ENCODE measurements around the gene EIF3A. TPM values are rescaled to one million over a fixed set of nuclear protein-coding genes. Genes with fewer than 3 reads are reported as not detected.

The EIF3A gene
- polyA plus RNA-seq, 1 donor = 147 TPM

GRCh38 chr10:119079599-119080520 is 757 bp downstream of the EIF3A start:
- peaks cover 7% of the 10 kb centered on the region for H3K4me1 ChIP-seq (ENCODE audit: control insufficient read depth, insufficient read depth, low read length)
- WGBS (ENCODE audit: insufficient coverage, low lambda C conversion rate) = no CpG with 5 or more reads among the region's 48 CpGs
- peak overlapping the region; percentile 96 for H3K4me3 ChIP-seq (ENCODE audit: low read length)
- no peaks in the 10 kb centered on the region for H3K27me3 ChIP-seq (ENCODE audit: control insufficient read depth, insufficient read depth, low read length)
- DNase-seq = peak; percentile 73 to 84
- H3K9me3 ChIP-seq (ENCODE audit: control insufficient read depth, low read depth, low read length) = no peaks in the 10 kb centered on the region
- peaks cover 4% of the 10 kb centered on the region for H3K36me3 ChIP-seq (ENCODE audit: control insufficient read depth, insufficient read depth, low read length)
- peak overlapping the region; percentile 94 for H3K27ac ChIP-seq (ENCODE audit: low read length)

DNA sequence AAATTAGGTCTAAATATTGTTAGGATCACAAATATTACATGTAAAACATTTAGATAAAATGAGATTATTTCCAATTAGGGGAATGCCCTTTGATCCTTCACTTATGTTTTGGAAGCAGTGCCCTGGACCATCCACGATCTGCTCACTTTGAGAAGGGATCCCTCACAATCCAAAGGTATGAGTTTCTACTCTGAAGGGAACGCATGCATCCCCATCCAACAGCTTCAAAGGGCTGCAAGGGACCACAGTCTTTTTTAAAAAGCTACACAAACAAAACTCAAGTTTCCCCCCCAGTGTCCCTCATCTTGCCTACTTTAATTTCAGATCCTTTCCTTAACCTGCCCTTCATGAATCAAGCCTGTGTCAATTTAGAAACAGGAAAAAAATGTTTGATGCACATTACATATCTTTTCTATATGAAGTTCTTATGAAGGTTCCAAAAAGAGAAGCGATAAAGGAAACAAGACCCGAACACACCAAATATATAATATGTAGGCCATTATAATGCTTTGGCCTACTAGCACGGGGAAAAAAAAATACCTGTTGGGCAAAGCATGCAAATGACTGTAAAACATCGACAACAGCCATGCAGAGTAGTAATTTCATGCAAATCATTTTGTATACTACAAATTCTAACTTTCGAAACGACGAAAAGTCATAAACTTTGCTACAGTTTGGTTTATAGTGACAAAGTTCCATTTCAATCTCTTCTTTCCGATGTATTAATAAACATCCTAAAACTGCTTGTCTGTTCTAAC is 2.0 kb downstream of the EIF3A start:
- WGBS (ENCODE audit: insufficient coverage, low lambda C conversion rate) = 17% methylated on average over 3 of the region's 10 CpGs
- DNase-seq = peak in 1 of 2 donors; percentile 14
- no peaks in the 10 kb centered on the region for H3K27me3 ChIP-seq (ENCODE audit: control insufficient read depth, insufficient read depth, low read length)
- peaks cover 7% of the 10 kb centered on the region for H3K4me1 ChIP-seq (ENCODE audit: control insufficient read depth, insufficient read depth, low read length)
- peak overlapping the region; percentile 96 for H3K4me3 ChIP-seq (ENCODE audit: low read length)
- H3K36me3 ChIP-seq (ENCODE audit: control insufficient read depth, insufficient read depth, low read length) = peaks cover 5% of the 10 kb centered on the region
- peak overlapping the region; percentile 94 for H3K27ac ChIP-seq (ENCODE audit: low read length)
- no peaks in the 10 kb centered on the region for H3K9me3 ChIP-seq (ENCODE audit: control insufficient read depth, low read depth, low read length)

DNA sequence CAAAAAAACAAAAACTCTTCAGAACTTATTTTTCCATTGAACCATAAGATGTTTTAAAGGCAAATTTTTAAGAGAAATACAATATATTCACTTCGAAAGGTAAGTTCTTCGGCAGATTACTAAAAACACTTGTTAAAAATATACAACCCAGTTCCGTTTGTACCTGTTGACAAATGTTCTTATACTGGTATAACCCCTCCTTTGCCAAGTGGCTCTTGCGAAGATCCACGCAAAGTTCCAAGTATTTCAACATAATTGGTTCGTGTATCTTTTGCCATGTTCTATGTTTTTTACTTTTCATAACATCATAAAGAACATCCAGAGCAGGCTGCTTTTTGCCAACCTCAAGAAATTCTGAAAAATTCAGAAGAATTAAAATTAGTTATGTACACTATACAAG is 7.0 kb downstream of the EIF3A start:
- no peak overlapping the region for H3K27ac ChIP-seq (ENCODE audit: low read length)
- DNase-seq = no peak
- WGBS (ENCODE audit: insufficient coverage, low lambda C conversion rate) = 93% methylated on average over 5 of the region's 6 CpGs
- H3K36me3 ChIP-seq (ENCODE audit: control insufficient read depth, insufficient read depth, low read length) = peaks cover 43% of the 10 kb centered on the region
- H3K4me3 ChIP-seq (ENCODE audit: low read length) = no peak overlapping the region
- no peaks in the 10 kb centered on the region for H3K27me3 ChIP-seq (ENCODE audit: control insufficient read depth, insufficient read depth, low read length)
- no peaks in the 10 kb centered on the region for H3K9me3 ChIP-seq (ENCODE audit: control insufficient read depth, low read depth, low read length)
- H3K4me1 ChIP-seq (ENCODE audit: control insufficient read depth, insufficient read depth, low read length) = peaks cover 7% of the 10 kb centered on the region

GRCh38 chr10:119070395-119071165 is 10.0 kb downstream of the EIF3A start:
- no peak for DNase-seq
- H3K36me3 ChIP-seq (ENCODE audit: control insufficient read depth, insufficient read depth, low read length) = peaks cover 65% of the 10 kb centered on the region
- no peaks in the 10 kb centered on the region for H3K9me3 ChIP-seq (ENCODE audit: control insufficient read depth, low read depth, low read length)
- H3K27me3 ChIP-seq (ENCODE audit: control insufficient read depth, insufficient read depth, low read length) = no peaks in the 10 kb centered on the region
- WGBS (ENCODE audit: insufficient coverage, low lambda C conversion rate) = 100% methylated on average over 5 of the region's 9 CpGs
- H3K4me3 ChIP-seq (ENCODE audit: low read length) = no peak overlapping the region
- no peaks in the 10 kb centered on the region for H3K4me1 ChIP-seq (ENCODE audit: control insufficient read depth, insufficient read depth, low read length)
- H3K27ac ChIP-seq (ENCODE audit: low read length) = no peak overlapping the region

DNA sequence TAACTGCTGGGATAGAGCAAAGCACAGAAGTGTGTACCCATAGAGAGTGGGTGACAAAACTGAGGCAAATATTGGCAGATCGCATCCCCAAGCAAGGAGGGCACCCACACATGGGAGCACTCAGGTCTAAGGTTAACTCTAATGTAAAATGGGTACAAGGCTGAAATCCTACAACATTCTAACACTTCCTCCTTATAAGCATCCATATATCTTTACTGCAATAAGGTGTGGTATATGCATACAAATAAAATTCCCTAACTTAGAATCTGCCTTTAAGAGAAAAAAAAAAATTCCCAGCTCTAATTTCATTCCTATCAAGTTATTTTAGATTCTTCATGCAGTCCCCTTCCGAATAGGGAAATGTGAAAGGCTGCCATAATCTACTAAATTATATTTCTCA is 18.7 kb downstream of the EIF3A start:
- Histone ChIP-seq H3K9me3 (ENCODE audit: control insufficient read depth, low read depth, low read length) (no peaks in the 10 kb centered on the region), H3K27ac (ENCODE audit: low read length) (no peak overlapping the region), H3K4me3 (ENCODE audit: low read length) (no peak overlapping the region), H3K36me3 (ENCODE audit: control insufficient read depth, insufficient read depth, low read length) (peaks cover 84% of the 10 kb centered on the region), H3K4me1 (ENCODE audit: control insufficient read depth, insufficient read depth, low read length) (no peaks in the 10 kb centered on the region), H3K27me3 (ENCODE audit: control insufficient read depth, insufficient read depth, low read length) (no peaks in the 10 kb centered on the region)
- no CpG with 5 or more reads among the region's 2 CpGs for WGBS (ENCODE audit: insufficient coverage, low lambda C conversion rate)
- DNase-seq = no peak

- H3K36me3 ChIP-seq (ENCODE audit: control insufficient read depth, insufficient read depth, low read length) = peaks cover 85% of the 10 kb centered on the region
- no peaks in the 10 kb centered on the region for H3K9me3 ChIP-seq (ENCODE audit: control insufficient read depth, low read depth, low read length)
- no peak for DNase-seq
- no CpG with 5 or more reads among the region's 1 CpG for WGBS (ENCODE audit: insufficient coverage, low lambda C conversion rate)
- no peak overlapping the region for H3K4me3 ChIP-seq (ENCODE audit: low read length)
- no peak overlapping the region for H3K27ac ChIP-seq (ENCODE audit: low read length)
- H3K27me3 ChIP-seq (ENCODE audit: control insufficient read depth, insufficient read depth, low read length) = no peaks in the 10 kb centered on the region
- H3K4me1 ChIP-seq (ENCODE audit: control insufficient read depth, insufficient read depth, low read length) = no peaks in the 10 kb centered on the region
These were observed 19.3 kb downstream of the EIF3A start for GRCh38 chr10:119061352-119061751.

DNA sequence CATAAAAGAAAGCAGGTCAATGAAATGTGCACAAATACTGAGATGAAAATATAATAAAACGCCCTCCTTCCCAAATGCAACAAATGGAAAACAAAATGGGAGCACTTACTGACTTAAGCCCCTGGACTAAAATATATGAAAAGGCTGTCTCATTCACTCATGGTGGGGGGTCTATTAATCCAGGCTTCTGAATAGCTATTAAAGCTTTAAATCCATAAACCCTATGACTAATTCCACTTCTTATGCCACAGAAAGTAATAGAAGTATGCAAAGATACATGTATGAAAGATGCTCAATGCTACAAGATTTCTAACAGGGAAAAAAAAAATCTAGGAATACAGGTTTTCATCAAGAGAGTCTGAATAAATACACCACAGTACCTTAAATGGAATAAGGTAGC is 20.5 kb downstream of the EIF3A start:
- peaks cover 87% of the 10 kb centered on the region for H3K36me3 ChIP-seq (ENCODE audit: control insufficient read depth, insufficient read depth, low read length)
- no peaks in the 10 kb centered on the region for H3K4me1 ChIP-seq (ENCODE audit: control insufficient read depth, insufficient read depth, low read length)
- DNase-seq = no peak
- no peak overlapping the region for H3K27ac ChIP-seq (ENCODE audit: low read length)
- no peaks in the 10 kb centered on the region for H3K9me3 ChIP-seq (ENCODE audit: control insufficient read depth, low read depth, low read length)
- no peak overlapping the region for H3K4me3 ChIP-seq (ENCODE audit: low read length)
- H3K27me3 ChIP-seq (ENCODE audit: control insufficient read depth, insufficient read depth, low read length) = no peaks in the 10 kb centered on the region
- WGBS (ENCODE audit: insufficient coverage, low lambda C conversion rate) = 100% methylated on average over 1 of the region's 1 CpG

GRCh38 chr10:119059557-119059956 is 21.1 kb downstream of the EIF3A start:
- Histone ChIP-seq H3K27ac (ENCODE audit: low read length) (no peak overlapping the region), H3K9me3 (ENCODE audit: control insufficient read depth, low read depth, low read length) (no peaks in the 10 kb centered on the region), H3K36me3 (ENCODE audit: control insufficient read depth, insufficient read depth, low read length) (peaks cover 87% of the 10 kb centered on the region), H3K4me3 (ENCODE audit: low read length) (no peak overlapping the region), H3K27me3 (ENCODE audit: control insufficient read depth, insufficient read depth, low read length) (no peaks in the 10 kb centered on the region), H3K4me1 (ENCODE audit: control insufficient read depth, insufficient read depth, low read length) (no peaks in the 10 kb centered on the region)
- DNase-seq = no peak
- 83% methylated on average over 2 of the region's 4 CpGs for WGBS (ENCODE audit: insufficient coverage, low lambda C conversion rate)

DNA sequence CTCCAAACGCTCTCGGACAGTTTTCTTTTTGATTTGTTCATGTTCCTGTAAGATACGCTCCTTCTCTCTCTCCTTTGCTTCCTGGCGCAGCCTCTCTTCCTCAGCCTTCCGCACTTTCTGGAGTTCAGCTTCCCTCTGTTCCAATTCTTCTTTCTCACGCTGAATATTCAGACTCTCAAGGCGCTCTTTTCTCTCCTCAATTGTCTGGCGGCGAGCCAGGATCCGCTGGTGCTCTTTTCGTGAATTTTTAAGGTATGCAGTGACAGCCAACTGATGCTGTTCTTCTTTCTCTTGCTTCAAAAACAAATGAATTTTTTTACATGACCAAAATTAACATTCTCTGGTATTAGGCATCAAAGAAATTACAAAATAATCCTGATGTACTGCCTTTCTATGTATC is 22.6 kb downstream of the EIF3A start:
- WGBS (ENCODE audit: insufficient coverage, low lambda C conversion rate) = 97% methylated on average over 11 of the region's 11 CpGs
- H3K27me3 ChIP-seq (ENCODE audit: control insufficient read depth, insufficient read depth, low read length) = no peaks in the 10 kb centered on the region
- no peak for DNase-seq
- H3K4me1 ChIP-seq (ENCODE audit: control insufficient read depth, insufficient read depth, low read length) = no peaks in the 10 kb centered on the region
- H3K36me3 ChIP-seq (ENCODE audit: control insufficient read depth, insufficient read depth, low read length) = peaks cover 90% of the 10 kb centered on the region
- no peak overlapping the region for H3K4me3 ChIP-seq (ENCODE audit: low read length)
- H3K9me3 ChIP-seq (ENCODE audit: control insufficient read depth, low read depth, low read length) = no peaks in the 10 kb centered on the region
- H3K27ac ChIP-seq (ENCODE audit: low read length) = no peak overlapping the region

DNA sequence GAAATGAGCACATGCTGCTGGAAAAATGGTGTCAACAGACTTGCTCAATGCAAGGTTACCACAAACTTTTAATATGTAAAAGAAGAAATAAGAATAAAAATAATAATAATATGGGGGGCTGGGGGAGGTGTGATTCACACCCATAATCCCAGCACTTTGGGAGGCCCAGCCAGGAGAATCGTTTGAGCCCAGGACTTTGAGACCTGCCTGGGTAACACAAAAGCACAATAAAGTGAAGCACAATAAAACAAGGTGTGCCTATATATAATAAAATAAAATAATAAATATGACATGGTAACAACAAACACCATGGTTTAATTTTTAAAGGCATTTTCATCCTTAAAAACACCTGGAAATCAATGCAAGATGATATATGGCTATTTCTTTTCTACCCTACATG is 25.1 kb downstream of the EIF3A start:
- no peaks in the 10 kb centered on the region for H3K9me3 ChIP-seq (ENCODE audit: control insufficient read depth, low read depth, low read length)
- H3K36me3 ChIP-seq (ENCODE audit: control insufficient read depth, insufficient read depth, low read length) = peaks cover 93% of the 10 kb centered on the region
- WGBS (ENCODE audit: insufficient coverage, low lambda C conversion rate) = no CpG with 5 or more reads among the region's 1 CpG
- DNase-seq = no peak
- H3K27ac ChIP-seq (ENCODE audit: low read length) = no peak overlapping the region
- no peaks in the 10 kb centered on the region for H3K4me1 ChIP-seq (ENCODE audit: control insufficient read depth, insufficient read depth, low read length)
- no peak overlapping the region for H3K4me3 ChIP-seq (ENCODE audit: low read length)
- H3K27me3 ChIP-seq (ENCODE audit: control insufficient read depth, insufficient read depth, low read length) = no peaks in the 10 kb centered on the region

All from large intestine (tissue), 3 donors.